HCT116 (cell line): Measurements from ENCODE around the gene EPHA2. TPM values are rescaled to one million over a fixed set of nuclear protein-coding genes. Genes with fewer than 3 reads are reported as not detected.

Source experiments
- ATAC-seq: fragments of 200-7000 bp; cut with Tn5 transposase; 2 replicates; pipeline ENCODE4 v1.9.1; 2020; ENCODE audit warnings: mild to moderate bottlenecking, moderate library complexity
- BruUV-seq: library from RNA; stranded (reverse); fragments of 400-500 nt; replicated peaks from 2 replicates; lab custom pipeline; 2021; lab: Mats Ljungman, UMichigan
- CTCF ChIA-PET: fragments of 300-600 bp; sonication (Branson Sonifier 250); formaldehyde crosslinking; loops from one replicate; lab custom pipeline; 2021; ENCODE audit warnings: antibody characterized with exemption; lab: Charles Lee
- POLR2A ChIA-PET: fragments of 300-600, 350-600 bp; sonication (Branson Sonifier 250); formaldehyde crosslinking; loops from one replicate; lab custom pipeline; 2021; ENCODE audit warnings: antibody characterized with exemption; lab: Charles Lee
- RAD21 ChIA-PET, 2 experiments: fragments of 300-600 bp; sonication (Branson Sonifier 250); formaldehyde crosslinking; loops; one replicate each; lab custom pipeline; 2023; ENCODE audit warnings: low total read pairs in 2 of 2; ENCODE audit not compliant: uncharacterized antibody in 2 of 2, unreplicated experiment in 2 of 2, low non-redundant PET in 1 of 2; lab: Charles Lee
- DNase-seq: peaks from one replicate; pipeline ENCODE4 v3.0.0-alpha.2; 2010; ENCODE audit warnings: low read depth, low spot score
- H2AFZ ChIP-seq: fragments of 200-600 bp; shearing (Covaris generic), sonication (generic); 2 replicates; pipeline ENCODE4 v1.6.1; 2017; ENCODE audit warnings: low read depth, mixed run types, mixed read lengths, antibody characterized with exemption, low read length; ENCODE audit not compliant: poor library complexity, severe bottlenecking
- H3K27ac ChIP-seq: 2 replicates; pipeline ENCODE4 v1.5.1; 2012; ENCODE audit warnings: low read depth, low read length
- H3K27me3 ChIP-seq: fragments of 200-600 bp; sonication (generic); 2 replicates; pipeline ENCODE4 v1.6.1; 2016; ENCODE audit warnings: mixed run types, low read length, mixed read lengths; ENCODE audit not compliant: insufficient read depth
- H3K36me3 ChIP-seq, 2 experiments: fragments of 200-500 bp in 1 of 2; fragments of 200-600 bp in 1 of 2; sonication (Bioruptor generic) in 1 of 2; sonication (generic) in 1 of 2; 2 replicates each; pipeline versions ENCODE4 v1.5.1 to v1.6.1; 2014 to 2016; ENCODE audit warnings: low read length in 2 of 2, inconsistent platforms in 1 of 2, mixed read lengths in 1 of 2, mixed run types in 1 of 2; ENCODE audit not compliant: insufficient read depth in 2 of 2, control insufficient read depth in 1 of 2
- H3K4me1 ChIP-seq, 2 experiments: fragments of 200-600 bp in 1 of 2; sonication (generic) in 1 of 2; 2 replicates each; pipeline versions ENCODE4 v1.5.1 to v1.6.1; 2012 to 2017; ENCODE audit warnings: low read length in 2 of 2, inconsistent platforms in 1 of 2, mild to moderate bottlenecking in 1 of 2, mixed read lengths in 1 of 2, mixed run types in 1 of 2, moderate library complexity in 1 of 2; ENCODE audit not compliant: insufficient read depth in 2 of 2, control insufficient read depth in 1 of 2
- H3K4me2 ChIP-seq: fragments of 200-600 bp; sonication (generic); 2 replicates; pipeline ENCODE4 v1.6.1; 2017; ENCODE audit warnings: mixed run types, low read length, mixed read lengths
- H3K4me3 ChIP-seq, 2 experiments: fragments of 200-600 bp in 1 of 2; sonication (generic) in 1 of 2; replicated peaks in 1 of 2; 2 replicates each; pipeline ENCODE4 v1.5.1; 2011 to 2016; ENCODE audit warnings: low read length in 2 of 2, control low read depth in 1 of 2, low read depth in 1 of 2, mild to moderate bottlenecking in 1 of 2, mixed read lengths in 1 of 2, mixed run types in 1 of 2
- H3K79me2 ChIP-seq: fragments of 200-600 bp; sonication (generic); 2 replicates; pipeline ENCODE4 v1.6.1; 2017; ENCODE audit warnings: mild to moderate bottlenecking, mixed run types, low read length, moderate library complexity, mixed read lengths; ENCODE audit not compliant: insufficient read depth
- H3K9ac ChIP-seq: fragments of 200-600 bp; sonication (generic); 2 replicates; pipeline ENCODE4 v1.6.1; 2016; ENCODE audit warnings: low read length, mixed read lengths
- H3K9me2 ChIP-seq: fragments of 200-600 bp; sonication (generic), shearing (Covaris generic); 2 replicates; pipeline ENCODE4 v1.6.1; 2017; ENCODE audit warnings: mixed run types, mild to moderate bottlenecking, moderate library complexity; ENCODE audit not compliant: insufficient read depth
- H3K9me3 ChIP-seq, 2 experiments: fragments of 200-500 bp in 1 of 2; fragments of 200-600 bp in 1 of 2; sonication (Bioruptor generic) in 1 of 2; sonication (generic) in 1 of 2; 2 replicates each; pipeline ENCODE4 v1.6.1; 2014 to 2017; ENCODE audit warnings: low read length in 2 of 2, mixed read lengths in 2 of 2, inconsistent platforms in 1 of 2, low read depth in 1 of 2, mild to moderate bottlenecking in 1 of 2, mixed run types in 1 of 2, moderate library complexity in 1 of 2; ENCODE audit not compliant: control insufficient read depth in 1 of 2, insufficient read depth in 1 of 2
- H4K20me1 ChIP-seq: fragments of 200-600 bp; sonication (generic), shearing (Covaris generic); 2 replicates; pipeline ENCODE4 v1.6.1; 2017; ENCODE audit warnings: mixed run types, mild to moderate bottlenecking, moderate library complexity; ENCODE audit not compliant: insufficient read depth
- CBX3 ChIP-seq: IDR thresholded peaks from 2 replicates; pipeline ENCODE4 v1.6.1; 2012; ENCODE audit warnings: low read depth
- CEBPB ChIP-seq: IDR thresholded peaks from 2 replicates; pipeline ENCODE4 v1.6.1; 2012; ENCODE audit warnings: low read depth
- ELF1 ChIP-seq: IDR thresholded peaks from 2 replicates; pipeline ENCODE4 v1.6.1; 2012; ENCODE audit warnings: low read depth, borderline replicate concordance
- EZH2 ChIP-seq: fragments of 200-600 bp; sonication (generic); IDR thresholded peaks from 2 replicates; pipeline ENCODE4 v1.6.1; 2017; ENCODE audit warnings: antibody characterized with exemption, mixed run types
- EZH2phosphoT487 ChIP-seq: fragments of 200-600 bp; IDR thresholded peaks from 2 replicates; pipeline ENCODE4 v1.6.1; 2018; ENCODE audit warnings: antibody characterized with exemption, borderline replicate concordance
- FOSL1 ChIP-seq: IDR thresholded peaks from 2 replicates; pipeline ENCODE4 v1.6.1; 2012; ENCODE audit warnings: low read depth
- JUND ChIP-seq: IDR thresholded peaks from 2 replicates; pipeline ENCODE4 v1.6.1; 2012
- POLR2A ChIP-seq: IDR thresholded peaks from 2 replicates; pipeline ENCODE4 v1.7.0; 2011; ENCODE audit warnings: borderline replicate concordance; ENCODE audit not compliant: insufficient read depth, insufficient read length; ENCODE audit errors: extremely low read depth
- POLR2AphosphoS5 ChIP-seq: IDR thresholded peaks from 2 replicates; pipeline ENCODE4 v1.6.1; 2011; ENCODE audit warnings: mild to moderate bottlenecking, low read depth, low read length, moderate library complexity
- RAD21 ChIP-seq: IDR thresholded peaks from 2 replicates; pipeline ENCODE4 v1.6.1; 2012; ENCODE audit warnings: low read depth, mild to moderate bottlenecking
- SIN3A ChIP-seq: IDR thresholded peaks from 2 replicates; pipeline ENCODE4 v1.6.1; 2012; ENCODE audit warnings: low read depth
- SRF ChIP-seq: IDR thresholded peaks from 2 replicates; pipeline ENCODE4 v1.6.1; 2012; ENCODE audit warnings: low read depth
- TCF7L2 ChIP-seq: IDR thresholded peaks from 2 replicates; pipeline ENCODE4 v1.7.0; 2011; ENCODE audit warnings: borderline replicate concordance, inconsistent platforms; ENCODE audit not compliant: insufficient read depth, insufficient read length; ENCODE audit errors: extremely low read depth
- ZFX ChIP-seq: fragments of 450-650 bp; IDR thresholded peaks from 2 replicates; pipeline ENCODE4 v1.6.1; 2017
- ZNF274 ChIP-seq: fragments of 200-500 bp; sonication (Bioruptor generic); IDR thresholded peaks from 2 replicates; pipeline ENCODE4 v1.6.1; 2014; ENCODE audit warnings: mild to moderate bottlenecking, low read depth, low read length, inconsistent platforms
- intact Hi-C: fragments of 100-400 bp; cut with micrococcal nuclease; formaldehyde crosslinking; loops from 2 replicates; pipeline ENCODE4 v1.10.0; 2022
- total RNA-seq: library from RNA; stranded (reverse); gene quantifications from one replicate; pipeline ENCODE4 v1.2.1, GENCODE V29; 2021; ENCODE audit not compliant: unreplicated experiment
- TF ChIP-seq, protein P1 (sequence below): IDR thresholded peaks from 2 replicates; pipeline ENCODE4 v1.6.1; 2012; ENCODE audit warnings: low read depth
- TF ChIP-seq, protein P2 (sequence below): IDR thresholded peaks from 2 replicates; pipeline ENCODE4 v1.6.1; 2011; ENCODE audit warnings: mild to moderate bottlenecking, low read length, moderate library complexity; ENCODE audit not compliant: insufficient replicate concordance; ENCODE audit errors: extremely low read depth
- TF ChIP-seq, protein P3 (sequence below): IDR thresholded peaks from 2 replicates; pipeline ENCODE4 v1.6.1; 2012
- TF ChIP-seq, protein P4 (sequence below), 3 experiments: fragments of 200-600 bp in 1 of 3; sonication (generic) in 1 of 3; IDR thresholded peaks in 2 of 3; conservative IDR thresholded peaks in 1 of 3; 2 replicates each; pipeline ENCODE4 v1.5.1; 2012 to 2017; ENCODE audit warnings: low read depth in 2 of 3, low read length in 2 of 3, antibody characterized with exemption in 1 of 3, borderline replicate concordance in 1 of 3, control low read depth in 1 of 3, mild to moderate bottlenecking in 1 of 3, mixed read lengths in 1 of 3, mixed run types in 1 of 3, moderate library complexity in 1 of 3; ENCODE audit not compliant: insufficient read depth in 1 of 3

The EPHA2 gene
- total RNA-seq, 1 experiment from 2014 or later, result 164 TPM

DNA sequence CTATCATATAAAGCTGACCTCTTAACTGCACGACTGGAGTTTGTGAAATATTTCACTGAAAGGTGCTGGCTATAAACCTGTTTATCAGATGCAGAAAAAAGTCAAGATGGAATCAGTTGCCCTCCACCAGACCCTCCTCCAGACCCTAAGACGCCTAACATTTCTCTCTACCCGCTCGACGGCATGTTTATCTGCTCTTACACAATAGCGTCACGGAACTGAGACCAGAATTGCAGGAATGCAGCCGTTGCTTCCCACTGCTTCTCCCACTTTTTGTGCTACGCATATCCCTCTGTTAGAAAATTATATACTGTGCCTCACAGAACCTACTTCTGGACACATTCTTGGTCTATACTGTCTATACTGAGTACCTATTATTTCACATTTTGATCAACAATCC, 54.2 kb downstream of the EPHA2 start:
- Histone ChIP-seq H3K27ac (no peak overlapping the region), H3K36me3 (no peaks in the 10 kb centered on the region), H3K27me3 (no peaks in the 10 kb centered on the region), H3K9me2 (no peaks in the 10 kb centered on the region), H3K9ac (no peak overlapping the region), H3K79me2 (no peaks in the 10 kb centered on the region), H3K4me3 (no peak overlapping the region), H3K4me1 (peaks cover 9 to 15% of the 10 kb centered on the region in 2 experiments; a peak in 3 of 4 replicates), H3K9me3 (peaks cover 3 to 8% of the 10 kb centered on the region in 2 experiments; a peak in 2 of 4 replicates), H4K20me1 (no peaks in the 10 kb centered on the region), H3K4me2 (no peak overlapping the region), H2AFZ (no peak overlapping the region)
- ATAC-seq, result no peak
- no TSS peak for BruUV-seq
- ChIA-PET POLR2A (no interaction called here), RAD21 (no interaction called here), CTCF (no interaction called here)
- no peak for DNase-seq
- intact Hi-C loops, result no loop called here
- no peak for TF ChIP-seq SIN3A
- TF ChIP-seq POLR2A, result no peak
- TF ChIP-seq, protein P1, sequence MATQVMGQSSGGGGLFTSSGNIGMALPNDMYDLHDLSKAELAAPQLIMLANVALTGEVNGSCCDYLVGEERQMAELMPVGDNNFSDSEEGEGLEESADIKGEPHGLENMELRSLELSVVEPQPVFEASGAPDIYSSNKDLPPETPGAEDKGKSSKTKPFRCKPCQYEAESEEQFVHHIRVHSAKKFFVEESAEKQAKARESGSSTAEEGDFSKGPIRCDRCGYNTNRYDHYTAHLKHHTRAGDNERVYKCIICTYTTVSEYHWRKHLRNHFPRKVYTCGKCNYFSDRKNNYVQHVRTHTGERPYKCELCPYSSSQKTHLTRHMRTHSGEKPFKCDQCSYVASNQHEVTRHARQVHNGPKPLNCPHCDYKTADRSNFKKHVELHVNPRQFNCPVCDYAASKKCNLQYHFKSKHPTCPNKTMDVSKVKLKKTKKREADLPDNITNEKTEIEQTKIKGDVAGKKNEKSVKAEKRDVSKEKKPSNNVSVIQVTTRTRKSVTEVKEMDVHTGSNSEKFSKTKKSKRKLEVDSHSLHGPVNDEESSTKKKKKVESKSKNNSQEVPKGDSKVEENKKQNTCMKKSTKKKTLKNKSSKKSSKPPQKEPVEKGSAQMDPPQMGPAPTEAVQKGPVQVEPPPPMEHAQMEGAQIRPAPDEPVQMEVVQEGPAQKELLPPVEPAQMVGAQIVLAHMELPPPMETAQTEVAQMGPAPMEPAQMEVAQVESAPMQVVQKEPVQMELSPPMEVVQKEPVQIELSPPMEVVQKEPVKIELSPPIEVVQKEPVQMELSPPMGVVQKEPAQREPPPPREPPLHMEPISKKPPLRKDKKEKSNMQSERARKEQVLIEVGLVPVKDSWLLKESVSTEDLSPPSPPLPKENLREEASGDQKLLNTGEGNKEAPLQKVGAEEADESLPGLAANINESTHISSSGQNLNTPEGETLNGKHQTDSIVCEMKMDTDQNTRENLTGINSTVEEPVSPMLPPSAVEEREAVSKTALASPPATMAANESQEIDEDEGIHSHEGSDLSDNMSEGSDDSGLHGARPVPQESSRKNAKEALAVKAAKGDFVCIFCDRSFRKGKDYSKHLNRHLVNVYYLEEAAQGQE, result no peak
- no peak for TF ChIP-seq TCF7L2
- TF ChIP-seq, protein P2, sequence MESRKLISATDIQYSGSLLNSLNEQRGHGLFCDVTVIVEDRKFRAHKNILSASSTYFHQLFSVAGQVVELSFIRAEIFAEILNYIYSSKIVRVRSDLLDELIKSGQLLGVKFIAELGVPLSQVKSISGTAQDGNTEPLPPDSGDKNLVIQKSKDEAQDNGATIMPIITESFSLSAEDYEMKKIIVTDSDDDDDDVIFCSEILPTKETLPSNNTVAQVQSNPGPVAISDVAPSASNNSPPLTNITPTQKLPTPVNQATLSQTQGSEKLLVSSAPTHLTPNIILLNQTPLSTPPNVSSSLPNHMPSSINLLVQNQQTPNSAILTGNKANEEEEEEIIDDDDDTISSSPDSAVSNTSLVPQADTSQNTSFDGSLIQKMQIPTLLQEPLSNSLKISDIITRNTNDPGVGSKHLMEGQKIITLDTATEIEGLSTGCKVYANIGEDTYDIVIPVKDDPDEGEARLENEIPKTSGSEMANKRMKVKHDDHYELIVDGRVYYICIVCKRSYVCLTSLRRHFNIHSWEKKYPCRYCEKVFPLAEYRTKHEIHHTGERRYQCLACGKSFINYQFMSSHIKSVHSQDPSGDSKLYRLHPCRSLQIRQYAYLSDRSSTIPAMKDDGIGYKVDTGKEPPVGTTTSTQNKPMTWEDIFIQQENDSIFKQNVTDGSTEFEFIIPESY, result no peak
- no peak for TF ChIP-seq SRF
- TF ChIP-seq CBX3, result no peak
- no peak for TF ChIP-seq ELF1
- TF ChIP-seq EZH2phosphoT487, result no peak
- TF ChIP-seq RAD21, result no peak
- no peak for TF ChIP-seq FOSL1
- no peak for TF ChIP-seq JUND
- TF ChIP-seq EZH2, result no peak
- TF ChIP-seq CEBPB, result no peak
- TF ChIP-seq, protein P3, sequence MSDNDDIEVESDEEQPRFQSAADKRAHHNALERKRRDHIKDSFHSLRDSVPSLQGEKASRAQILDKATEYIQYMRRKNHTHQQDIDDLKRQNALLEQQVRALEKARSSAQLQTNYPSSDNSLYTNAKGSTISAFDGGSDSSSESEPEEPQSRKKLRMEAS, result no peak
- TF ChIP-seq, protein P4, sequence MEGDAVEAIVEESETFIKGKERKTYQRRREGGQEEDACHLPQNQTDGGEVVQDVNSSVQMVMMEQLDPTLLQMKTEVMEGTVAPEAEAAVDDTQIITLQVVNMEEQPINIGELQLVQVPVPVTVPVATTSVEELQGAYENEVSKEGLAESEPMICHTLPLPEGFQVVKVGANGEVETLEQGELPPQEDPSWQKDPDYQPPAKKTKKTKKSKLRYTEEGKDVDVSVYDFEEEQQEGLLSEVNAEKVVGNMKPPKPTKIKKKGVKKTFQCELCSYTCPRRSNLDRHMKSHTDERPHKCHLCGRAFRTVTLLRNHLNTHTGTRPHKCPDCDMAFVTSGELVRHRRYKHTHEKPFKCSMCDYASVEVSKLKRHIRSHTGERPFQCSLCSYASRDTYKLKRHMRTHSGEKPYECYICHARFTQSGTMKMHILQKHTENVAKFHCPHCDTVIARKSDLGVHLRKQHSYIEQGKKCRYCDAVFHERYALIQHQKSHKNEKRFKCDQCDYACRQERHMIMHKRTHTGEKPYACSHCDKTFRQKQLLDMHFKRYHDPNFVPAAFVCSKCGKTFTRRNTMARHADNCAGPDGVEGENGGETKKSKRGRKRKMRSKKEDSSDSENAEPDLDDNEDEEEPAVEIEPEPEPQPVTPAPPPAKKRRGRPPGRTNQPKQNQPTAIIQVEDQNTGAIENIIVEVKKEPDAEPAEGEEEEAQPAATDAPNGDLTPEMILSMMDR (IDR thresholded peaks at IDR 0.05 in 2 of 3, conservative IDR thresholded peaks at IDR 0.05 in 1 of 3; ENCODE audit: borderline replicate concordance in 1 of 3, insufficient read depth in 1 of 3, low read depth in 2 of 3, low read length in 2 of 3), result no peak
- no peak for TF ChIP-seq POLR2AphosphoS5
- no peak for TF ChIP-seq ZNF274
- TF ChIP-seq ZFX, result no peak
